HG03060 (cell line): ENCODE data around the gene FBLN2.

Experiments
- ATAC-seq: cut with Tn5 transposase; IDR thresholded peaks from one replicate; pipeline ENCODE4 v1.9.1; 2021; ENCODE audit warnings: low read depth, moderate number of reproducible peaks; ENCODE audit not compliant: unreplicated experiment

Gene FBLN2

GRCh38 chr3:13655061-13655913 lies 106.4 kb downstream of the FBLN2 start:
- ATAC-seq, result no peak

GRCh38 chr3:13656584-13657301 lies 107.8 kb downstream of the FBLN2 start:
- no peak for ATAC-seq

- ATAC-seq, result no peak
These were observed 108.9 kb downstream of the FBLN2 start for GRCh38 chr3:13657660-13658435.

- ATAC-seq, result no peak
These were observed 109.8 kb downstream of the FBLN2 start for GRCh38 chr3:13658681-13659080.

GRCh38 chr3:13659221-13659969 lies 110.5 kb downstream of the FBLN2 start:
- no peak for ATAC-seq

- no peak for ATAC-seq
These were observed 111.3 kb downstream of the FBLN2 start for GRCh38 chr3:13660042-13660874.

GRCh38 chr3:13661121-13661520 lies 112.2 kb downstream of the FBLN2 start:
- ATAC-seq, result no peak

GRCh38 chr3:13662238-13662847 lies 113.4 kb downstream of the FBLN2 start:
- ATAC-seq, result no peak

- no peak for ATAC-seq
These were observed 115.0 kb downstream of the FBLN2 start for GRCh38 chr3:13663781-13664535.

- no peak for ATAC-seq
These were observed 116.8 kb downstream of the FBLN2 start for GRCh38 chr3:13665582-13666226.

- ATAC-seq, result no peak
These were observed 117.3 kb downstream of the FBLN2 start for GRCh38 chr3:13666227-13666619.

GRCh38 chr3:13666781-13667709 lies 118.1 kb downstream of the FBLN2 start:
- no peak for ATAC-seq

- ATAC-seq, result no peak
These were observed 119.2 kb downstream of the FBLN2 start for GRCh38 chr3:13668136-13668535.

- no peak for ATAC-seq
These were observed 120.5 kb downstream of the FBLN2 start for GRCh38 chr3:13669457-13669856.

GRCh38 chr3:13670292-13670691 lies 121.4 kb downstream of the FBLN2 start:
- ATAC-seq, result no peak

GRCh38 chr3:13671482-13672233 lies 122.7 kb downstream of the FBLN2 start:
- ATAC-seq, result no peak
